H1 (cell line): Measurements from ENCODE around the gene GIT1. TPM values are rescaled to one million over a fixed set of nuclear protein-coding genes. Genes with fewer than 3 reads are reported as not detected.
A peak's percentile ranks its signal among the peaks of the same experiment; 100 is the strongest.

Experiments used
- ASH2L ChIP-seq: fragments of 200-600, 300-600 bp; sonication (generic); IDR thresholded peaks from one replicate; pipeline ENCODE4 v1.7.1; 2017; ENCODE audit warnings: low read length
- CHD2 ChIP-seq: IDR thresholded peaks from 2 replicates; pipeline ENCODE4 v1.6.1; 2012; ENCODE audit warnings: low read length, improper control_type of control experiment
- E2F6 ChIP-seq: IDR thresholded peaks from 2 replicates; pipeline ENCODE4 v1.6.1; 2012; ENCODE audit warnings: inconsistent platforms
- EP300 ChIP-seq, 2 experiments: IDR thresholded peaks; 1 replicate in 1 of 2; 2 replicates in 1 of 2; pipeline ENCODE4 v1.6.1; 2011 to 2012; ENCODE audit warnings: low read depth in 2 of 2, low read length in 2 of 2, mild to moderate bottlenecking in 2 of 2, borderline replicate concordance in 1 of 2, inconsistent platforms in 1 of 2, moderate library complexity in 1 of 2
- EZH2 ChIP-seq: fragments of 200-600 bp; sonication (generic); IDR thresholded peaks from 2 replicates; pipeline ENCODE4 v1.7.1; 2012; ENCODE audit warnings: low read depth, mild to moderate bottlenecking, moderate library complexity, low read length, inconsistent platforms; ENCODE audit not compliant: severe bottlenecking
- GABPA ChIP-seq: IDR thresholded peaks from 2 replicates; pipeline ENCODE4 v1.6.1; 2011; ENCODE audit warnings: mild to moderate bottlenecking, low read length, moderate library complexity, borderline replicate concordance; ENCODE audit not compliant: insufficient read depth
- JUN ChIP-seq: IDR thresholded peaks from 2 replicates; pipeline ENCODE4 v1.6.1; 2011; ENCODE audit warnings: low read depth, mild to moderate bottlenecking, improper control_type of control experiment, low read length
- KDM4A ChIP-seq: IDR thresholded peaks from one replicate; pipeline ENCODE4 v1.7.1; 2012; ENCODE audit warnings: low read depth, mild to moderate bottlenecking, moderate library complexity, low read length, inconsistent platforms; ENCODE audit not compliant: severe bottlenecking
- MAFK ChIP-seq: IDR thresholded peaks from 2 replicates; pipeline ENCODE4 v1.6.1; 2012; ENCODE audit warnings: low read depth, mild to moderate bottlenecking, improper control_type of control experiment, low read length
- NANOG ChIP-seq: IDR thresholded peaks from 2 replicates; pipeline ENCODE4 v1.6.1; 2011; ENCODE audit warnings: low read length, low read depth, mild to moderate bottlenecking, inconsistent platforms; ENCODE audit not compliant: insufficient read depth, poor library complexity, severe bottlenecking
- PHF8 ChIP-seq: fragments of 200-600 bp; sonication (generic); conservative IDR thresholded peaks from 2 replicates; pipeline ENCODE4 v1.7.1; 2012; ENCODE audit warnings: low read depth, mild to moderate bottlenecking, inconsistent platforms, low read length, moderate library complexity
- POLR2AphosphoS5 ChIP-seq: IDR thresholded peaks from 2 replicates; pipeline ENCODE4 v1.6.1; 2011; ENCODE audit warnings: low read depth, low read length
- POU5F1 ChIP-seq: IDR thresholded peaks from 2 replicates; pipeline ENCODE4 v1.6.1; 2011; ENCODE audit warnings: low read depth, mild to moderate bottlenecking, low read length, moderate library complexity
- RBBP5 ChIP-seq: IDR thresholded peaks from 2 replicates; pipeline ENCODE4 v1.7.1; 2012; ENCODE audit warnings: low read depth, mild to moderate bottlenecking, inconsistent platforms, low read length, moderate library complexity, borderline replicate concordance
- RXRA ChIP-seq: IDR thresholded peaks from 2 replicates; pipeline ENCODE4 v1.6.1; 2011; ENCODE audit warnings: low read depth, mild to moderate bottlenecking, low read length, moderate library complexity; ENCODE audit not compliant: insufficient read depth
- SIN3A ChIP-seq, 2 experiments: IDR thresholded peaks in 1 of 2; conservative IDR thresholded peaks in 1 of 2; 2 replicates each; pipeline ENCODE4 v1.6.1; 2011 to 2012; ENCODE audit warnings: low read length in 2 of 2, improper control_type of control experiment in 1 of 2, low read depth in 1 of 2, mild to moderate bottlenecking in 1 of 2
- SIRT6 ChIP-seq: IDR thresholded peaks from one replicate; pipeline ENCODE4 v1.7.1; 2012; ENCODE audit warnings: low read length, inconsistent platforms
- SIX5 ChIP-seq: IDR thresholded peaks from 2 replicates; pipeline ENCODE4 v1.6.1; 2011; ENCODE audit warnings: mild to moderate bottlenecking, low read depth, low read length
- polyA plus RNA-seq, 7 experiments: library from polyadenylated mRNA; depleted of rRNA in 3 of 7; stranded (reverse) in 5 of 7; unstranded in 2 of 7; fragments of >200 nt in 5 of 7; fragments of 200-250 nt in 2 of 7; gene quantifications; 1 replicate in 5 of 7; 2 replicates in 1 of 7; 4 replicates in 1 of 7; pipeline versions ENCODE4 v1.2.1 to v1.2.3, GENCODE V29; 2011 to 2013; ENCODE audit warnings: missing spikeins in 2 of 7, mixed read lengths in 2 of 7
- total RNA-seq: library from RNA; stranded (reverse); fragmentation: NEBNext Ultra II Directional; extraction: Animal tissue kit (Norgen Biotek cat#: 25700); gene quantifications from 2 replicates; pipeline ENCODE4 v1.2.1, GENCODE V29; 2021
- TF ChIP-seq, protein P1 (sequence below): IDR thresholded peaks from 2 replicates; pipeline ENCODE4 v1.6.1; 2012; ENCODE audit warnings: inconsistent platforms
- TF ChIP-seq, protein P2 (sequence below): IDR thresholded peaks from 2 replicates; pipeline ENCODE4 v1.6.1; 2011; ENCODE audit warnings: low read length, improper control_type of control experiment

GIT1 gene
- total and polyA plus RNA-seq, 2 of the 8 experiments (the other 6 are each of a cell fraction or from before 2014, with no cell fraction given), result 62.4 to 63.0 TPM

DNA sequence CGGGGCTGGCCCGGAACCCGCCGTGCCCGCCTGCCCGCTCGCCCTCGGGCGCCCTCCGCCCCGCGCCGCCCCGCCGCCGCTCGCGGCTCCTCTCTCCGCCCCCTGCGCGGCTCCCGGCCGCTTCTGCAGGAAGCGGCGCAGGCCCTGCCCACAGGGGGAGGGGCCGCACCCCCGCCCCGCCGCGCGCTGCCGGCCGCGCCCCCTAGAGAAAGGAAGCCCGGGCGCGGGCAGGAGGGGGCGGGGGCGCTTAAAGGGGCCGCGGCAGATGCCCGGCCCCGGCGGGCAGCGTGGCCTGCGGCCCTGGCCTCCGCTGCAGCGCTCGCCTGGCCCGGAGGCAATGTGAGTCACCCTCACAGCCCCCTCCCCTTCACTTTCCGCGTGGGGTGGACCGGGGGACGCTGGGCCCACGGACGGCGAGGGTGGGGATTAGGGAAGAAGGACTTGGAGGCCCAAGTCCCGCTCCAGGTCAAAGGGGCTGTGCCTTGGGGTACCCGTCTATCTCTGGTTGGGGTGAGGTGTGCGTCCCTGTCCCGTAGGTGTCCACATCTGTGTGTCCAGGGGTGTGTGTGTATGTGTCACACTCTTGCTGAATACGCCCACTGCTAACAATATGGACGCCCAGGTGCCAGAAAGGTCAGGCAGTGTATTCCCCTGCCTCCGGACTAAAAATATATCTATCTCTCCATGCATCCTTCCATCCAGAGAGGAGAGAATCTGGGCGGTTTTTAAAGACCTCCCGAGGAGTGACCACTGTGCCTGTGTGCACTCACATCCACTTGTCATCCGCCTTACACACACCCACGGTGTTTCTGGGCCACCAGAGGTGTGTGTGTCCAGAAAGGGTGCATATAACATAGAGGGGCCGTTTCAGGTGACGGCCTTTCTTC is at the start of gene GIT1 (continued):
- TF ChIP-seq, protein P1, sequence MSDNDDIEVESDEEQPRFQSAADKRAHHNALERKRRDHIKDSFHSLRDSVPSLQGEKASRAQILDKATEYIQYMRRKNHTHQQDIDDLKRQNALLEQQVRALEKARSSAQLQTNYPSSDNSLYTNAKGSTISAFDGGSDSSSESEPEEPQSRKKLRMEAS, result peak; percentile 83
- no peak for TF ChIP-seq ASH2L
- TF ChIP-seq POLR2AphosphoS5, result no peak
- no peak for TF ChIP-seq SIX5
- no peak for TF ChIP-seq MAFK
- peak; percentile 45 for TF ChIP-seq EZH2
- TF ChIP-seq PHF8, result no peak
- no peak for TF ChIP-seq CHD2
- peak; percentile 27 for TF ChIP-seq KDM4A
- TF ChIP-seq JUN, result no peak
- no peak; the same call in 1 of the 2 replicates for TF ChIP-seq RBBP5
- no peak for TF ChIP-seq SIRT6
- TF ChIP-seq RXRA, result no peak
- no peak for TF ChIP-seq POU5F1
- TF ChIP-seq SIN3A (conservative IDR thresholded peaks at IDR 0.05 in 1 of 2, IDR thresholded peaks at IDR 0.05 in 1 of 2; ENCODE audit: low read depth in 1 of 2, low read length in 2 of 2), result peak in 1 of 2 experiments; percentile 57; a peak in 2 of 4 replicates
- peak; percentile 46; the same call in 1 of the 2 replicates for TF ChIP-seq E2F6
- TF ChIP-seq EP300 (IDR thresholded peaks at IDR 0.05; ENCODE audit: borderline replicate concordance in 1 of 2, low read depth in 2 of 2, low read length in 2 of 2), result peak in 1 of 2 experiments; percentile 25; a peak in 1 of 3 replicates
- no peak for TF ChIP-seq NANOG
- TF ChIP-seq GABPA, result no peak
- TF ChIP-seq, protein P2, sequence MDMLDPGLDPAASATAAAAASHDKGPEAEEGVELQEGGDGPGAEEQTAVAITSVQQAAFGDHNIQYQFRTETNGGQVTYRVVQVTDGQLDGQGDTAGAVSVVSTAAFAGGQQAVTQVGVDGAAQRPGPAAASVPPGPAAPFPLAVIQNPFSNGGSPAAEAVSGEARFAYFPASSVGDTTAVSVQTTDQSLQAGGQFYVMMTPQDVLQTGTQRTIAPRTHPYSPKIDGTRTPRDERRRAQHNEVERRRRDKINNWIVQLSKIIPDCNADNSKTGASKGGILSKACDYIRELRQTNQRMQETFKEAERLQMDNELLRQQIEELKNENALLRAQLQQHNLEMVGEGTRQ, result no peak
